ENCODE results near the gene RSPO4.
"Not testable (repeated sequence)": the region's sequence is repeated elsewhere in the genome, so short reads cannot be mapped to it uniquely, and the experiment has no call there.

RSPO4 gene

DNA sequence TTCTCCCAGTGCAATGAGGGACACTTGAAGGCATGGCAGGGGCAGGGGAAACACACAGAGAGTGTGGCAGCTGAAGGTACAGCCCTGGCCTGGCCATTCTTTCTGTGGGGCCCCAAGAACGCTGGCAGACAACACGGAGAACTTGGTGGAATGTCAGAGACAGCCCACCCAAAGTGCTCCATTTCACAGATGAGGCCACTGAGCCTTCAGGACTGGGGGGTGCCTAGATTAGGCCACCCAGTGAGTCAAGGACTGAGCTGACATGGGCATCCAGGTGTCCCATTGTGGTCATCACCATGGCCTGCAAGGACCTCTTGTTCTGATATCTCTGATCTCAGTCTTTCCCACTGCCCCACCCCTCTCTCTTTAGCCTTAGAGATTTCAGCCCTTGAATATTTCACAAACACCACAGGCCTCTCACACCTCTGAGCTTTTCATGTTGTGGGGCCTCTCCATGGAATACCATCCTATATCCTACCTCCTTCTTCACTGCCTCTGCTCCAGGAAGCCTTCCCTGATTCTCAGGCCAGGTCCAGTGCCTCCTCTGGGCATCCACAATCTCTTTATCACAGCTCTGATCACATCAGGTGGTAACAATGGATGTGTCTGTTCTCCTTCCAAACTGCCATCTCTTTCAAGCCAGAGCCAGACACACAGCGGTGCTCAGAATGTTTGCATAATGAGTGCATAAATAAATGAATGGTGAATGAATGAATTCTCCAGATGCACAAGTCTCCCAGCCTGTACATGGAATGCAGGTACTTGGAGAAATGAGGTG is 2.0 kb upstream of the RSPO4 start:
- DNase-seq (ENCODE audit: low spot score), result no peak

DNA sequence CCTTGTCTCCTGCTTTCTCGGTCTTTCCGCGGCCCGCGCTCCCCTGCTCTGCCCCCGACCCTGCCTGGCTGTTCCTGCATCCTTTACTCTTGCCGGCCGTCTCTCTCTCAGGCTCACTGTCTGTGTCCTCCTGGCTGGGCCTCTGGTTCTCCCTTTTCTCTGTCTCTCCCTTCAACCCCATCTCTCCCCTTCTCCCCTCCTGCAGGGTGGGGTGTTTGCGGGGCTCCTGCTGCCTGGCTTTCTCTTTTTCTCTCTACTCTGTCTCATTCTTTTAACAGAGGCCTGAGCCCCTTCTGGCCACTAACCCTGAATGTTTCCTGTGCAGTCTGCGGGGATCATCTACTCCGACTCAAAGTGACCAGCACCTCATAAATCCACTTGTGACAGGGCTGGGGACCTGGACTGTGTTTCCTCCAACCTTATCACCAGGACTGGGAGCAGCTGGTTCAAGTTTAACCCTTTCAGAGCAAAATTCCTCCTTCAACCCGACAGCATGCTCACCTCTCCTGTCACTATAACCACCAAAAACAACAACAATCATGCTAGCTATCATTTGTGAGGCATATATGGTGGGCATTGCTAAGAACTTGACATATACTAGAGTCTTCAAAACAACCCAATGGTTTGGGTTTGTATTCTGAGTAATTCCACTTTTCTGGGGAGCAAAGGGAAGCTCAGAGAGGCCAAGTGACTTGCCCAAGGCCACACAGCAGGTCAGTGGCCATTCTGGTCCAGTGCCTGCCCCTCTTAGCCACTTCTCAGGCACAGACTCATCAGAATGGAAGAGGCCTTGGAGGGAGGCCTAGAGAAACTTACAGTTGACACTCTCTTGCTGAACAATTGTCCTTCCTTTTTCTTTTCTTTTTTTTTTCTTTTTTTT is 811 bp upstream of the RSPO4 start:
- no peak for DNase-seq (ENCODE audit: low spot score)

DNA sequence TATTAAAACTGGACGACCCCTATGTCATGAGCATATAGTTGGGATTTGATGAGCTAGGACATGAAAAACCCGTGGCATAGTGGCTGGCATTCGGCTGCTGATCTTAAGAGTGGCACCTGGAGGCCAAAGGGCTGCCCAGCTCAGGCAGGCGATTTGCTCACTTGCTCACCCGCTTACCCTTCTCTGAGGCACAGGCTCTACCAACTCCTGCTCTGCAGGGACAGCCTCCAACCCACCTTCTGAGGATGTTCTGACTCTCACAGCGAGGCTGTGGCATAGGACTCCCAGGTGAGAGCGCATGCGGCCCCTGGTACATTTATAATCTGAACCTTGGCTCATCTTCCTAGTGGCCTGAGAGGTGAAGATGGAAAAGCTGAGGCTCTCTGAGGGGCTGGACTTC is 995 bp downstream of the RSPO4 start:
- no peak for DNase-seq (ENCODE audit: low spot score)

DNA sequence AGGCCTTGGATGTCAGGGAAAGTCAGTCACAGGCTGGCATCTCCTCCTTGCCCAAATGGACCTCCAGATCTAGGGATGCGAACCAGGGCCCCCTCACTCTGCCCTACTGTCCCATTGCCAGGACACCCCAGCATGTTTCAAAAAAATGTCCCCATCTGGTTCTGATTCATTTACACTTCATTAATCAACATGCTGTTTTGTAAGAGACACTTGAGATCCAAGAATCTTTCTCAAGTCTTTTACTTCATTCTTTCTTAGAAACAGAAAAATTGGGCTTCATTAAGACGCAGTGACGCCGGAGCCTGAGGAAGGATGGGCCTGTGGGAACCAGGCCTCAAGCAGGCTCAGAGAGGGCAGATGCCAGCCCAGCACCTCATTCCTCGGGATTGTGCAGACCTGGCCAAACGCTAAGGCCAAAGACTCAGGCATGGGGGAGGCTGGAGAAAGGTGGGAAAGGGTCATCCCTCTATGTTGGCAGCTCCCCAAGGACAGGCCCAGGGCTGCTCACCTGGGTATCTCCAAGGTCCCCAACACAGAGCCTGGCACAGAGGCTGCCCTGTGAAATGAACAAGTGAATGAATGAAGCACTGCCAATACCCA is 3.8 kb downstream of the RSPO4 start:
- no peak for DNase-seq (ENCODE audit: low spot score)

DNA sequence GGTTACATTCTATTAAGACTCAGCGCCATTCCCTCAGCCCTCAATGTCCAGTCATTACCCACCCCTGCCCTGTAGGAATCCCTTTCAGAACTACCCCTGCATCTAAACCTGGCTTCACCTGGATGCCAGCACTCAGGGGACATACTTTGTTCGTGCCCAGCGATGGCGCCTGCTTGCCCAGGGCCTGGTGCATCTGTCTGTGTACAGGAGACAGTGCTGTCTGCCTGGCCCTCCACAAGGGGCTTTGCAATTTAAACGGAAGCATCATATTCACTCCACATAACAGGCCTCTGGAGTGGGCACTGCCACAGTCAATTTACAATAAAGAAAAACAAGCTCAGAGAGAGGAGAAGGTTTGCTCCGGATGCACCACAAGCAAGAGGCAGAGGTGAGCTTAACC is 4.6 kb downstream of the RSPO4 start:
- DNase-seq (ENCODE audit: low spot score), result no peak

DNA sequence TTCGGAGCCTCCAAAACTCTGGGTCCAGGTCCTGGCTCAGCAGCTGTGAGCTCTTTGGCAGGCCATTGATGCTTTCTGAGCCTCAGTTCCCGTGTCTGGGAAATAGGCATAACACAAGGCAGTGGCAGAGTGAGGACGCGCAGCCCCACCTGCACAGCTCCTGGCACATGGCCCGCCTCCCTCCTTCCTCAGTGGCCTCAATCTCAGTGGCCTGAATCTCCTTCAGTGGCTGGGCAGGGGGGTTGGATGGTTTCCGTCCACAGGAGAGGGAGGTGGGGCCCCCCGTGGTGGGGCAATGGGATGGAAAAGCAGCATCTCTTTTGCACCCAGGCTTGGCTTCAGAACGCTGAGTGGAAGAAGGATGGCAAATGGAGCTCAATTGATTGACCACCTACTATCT is 5.1 kb downstream of the RSPO4 start:
- no peak for DNase-seq (ENCODE audit: low spot score)

DNA sequence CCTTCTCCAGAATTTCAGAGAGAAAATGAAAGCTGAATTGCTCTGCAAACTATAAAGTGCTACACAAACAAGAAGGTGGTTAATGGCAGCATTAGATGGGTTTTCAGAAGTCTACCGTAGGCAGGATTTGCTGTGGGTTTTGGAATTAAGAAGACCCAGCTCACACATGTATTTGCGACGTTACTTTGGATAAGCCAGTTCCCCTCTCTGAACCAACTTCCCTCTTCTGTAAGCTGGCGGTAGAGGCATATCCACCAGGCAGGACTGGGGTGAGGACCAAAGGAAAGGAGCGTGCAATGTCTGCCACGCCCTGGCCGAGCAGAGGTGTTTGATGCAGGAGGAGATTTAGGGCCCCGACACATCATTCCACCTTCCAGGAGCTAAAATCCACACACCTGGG is 6.9 kb downstream of the RSPO4 start:
- DNase-seq (ENCODE audit: low spot score), result no peak

DNA sequence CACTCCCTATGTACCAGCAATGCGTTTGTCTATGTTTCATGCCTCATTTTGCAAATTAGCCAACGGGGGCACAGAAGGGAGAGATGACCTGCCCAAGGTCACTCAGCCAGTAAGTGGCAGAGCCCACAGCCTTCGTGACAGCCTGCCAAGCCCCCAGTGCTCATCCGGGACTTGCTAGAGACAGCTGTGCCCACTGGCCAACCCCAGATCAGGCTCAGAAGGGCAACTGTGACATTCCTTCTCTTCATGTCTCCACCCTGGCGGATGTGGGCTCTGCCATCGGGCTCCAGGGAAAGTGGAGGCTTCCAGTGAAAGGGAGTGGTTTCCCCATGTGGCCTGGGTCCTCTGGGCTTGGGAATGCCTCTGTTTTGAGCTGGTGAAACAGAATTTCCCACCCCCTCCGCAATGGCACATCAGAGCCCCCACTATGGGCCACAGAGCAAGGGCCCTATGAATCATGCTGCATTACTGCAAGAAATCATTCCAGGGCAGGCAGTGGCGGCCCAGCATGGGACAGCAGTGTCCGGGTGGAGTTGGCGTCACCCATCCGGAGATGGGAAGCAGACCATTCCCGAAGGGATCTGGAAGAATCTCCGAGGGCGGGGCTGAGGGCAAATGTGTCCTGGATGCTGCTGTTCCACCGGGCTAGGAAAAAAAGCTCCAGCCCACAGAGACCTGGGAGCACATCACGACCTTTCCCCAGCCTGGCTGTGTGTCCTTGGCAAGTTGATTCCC is 9.1 kb downstream of the RSPO4 start:
- no peak for DNase-seq (ENCODE audit: low spot score)

DNA sequence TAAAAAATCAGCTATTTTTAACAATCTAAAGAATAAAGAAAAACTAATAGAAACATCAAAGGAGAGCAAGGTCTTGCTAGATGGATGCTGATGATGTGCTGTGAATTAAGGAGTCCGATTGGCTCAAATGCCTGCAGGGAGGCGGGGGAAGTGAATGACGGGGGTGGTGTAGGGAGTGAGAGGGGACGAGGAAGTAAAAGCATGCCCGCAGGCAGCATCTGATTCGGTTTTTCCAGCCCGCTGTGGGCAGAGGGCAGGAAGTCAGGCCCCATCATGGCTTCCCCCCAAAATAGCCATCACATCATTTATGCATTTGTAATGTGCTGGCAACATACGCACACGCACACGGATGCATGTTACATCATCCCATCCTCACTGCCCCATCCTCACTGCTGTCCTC is 10.3 kb downstream of the RSPO4 start:
- DNase-seq (ENCODE audit: low spot score), result no peak

DNA sequence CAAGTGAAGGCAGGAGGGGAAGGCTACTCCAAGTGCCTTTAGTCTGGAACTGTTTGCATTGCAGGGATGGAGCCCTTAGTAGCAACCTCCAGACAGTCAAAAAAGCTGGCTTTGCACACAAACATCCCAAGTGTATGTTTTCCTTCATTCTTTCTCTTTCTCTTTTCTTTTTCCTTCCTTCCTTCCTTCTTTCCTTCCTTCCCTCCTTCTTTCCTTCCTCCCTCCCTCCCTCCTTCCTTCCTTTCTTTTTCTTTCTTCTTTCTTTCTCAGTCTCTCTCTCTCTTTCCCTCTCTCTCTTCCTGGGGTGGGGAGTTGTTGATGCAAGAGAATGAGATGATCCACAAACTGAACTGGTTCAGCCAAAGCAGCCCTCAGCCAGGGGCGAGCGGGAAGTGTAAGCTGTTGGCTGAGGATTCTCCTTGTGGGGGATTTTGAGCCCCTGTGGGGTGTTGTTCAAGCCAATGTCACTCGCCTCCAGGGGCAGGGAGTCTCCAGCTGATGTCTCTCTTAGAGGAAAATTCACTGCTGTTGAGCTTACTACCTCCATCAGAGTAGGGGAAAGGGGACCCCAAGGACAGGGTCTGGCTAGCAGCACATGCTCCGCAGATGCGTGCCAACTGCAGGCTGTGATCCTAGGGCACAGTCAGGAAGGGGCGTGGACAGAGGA is 11.7 kb downstream of the RSPO4 start:
- no peak for DNase-seq (ENCODE audit: low spot score)

DNA sequence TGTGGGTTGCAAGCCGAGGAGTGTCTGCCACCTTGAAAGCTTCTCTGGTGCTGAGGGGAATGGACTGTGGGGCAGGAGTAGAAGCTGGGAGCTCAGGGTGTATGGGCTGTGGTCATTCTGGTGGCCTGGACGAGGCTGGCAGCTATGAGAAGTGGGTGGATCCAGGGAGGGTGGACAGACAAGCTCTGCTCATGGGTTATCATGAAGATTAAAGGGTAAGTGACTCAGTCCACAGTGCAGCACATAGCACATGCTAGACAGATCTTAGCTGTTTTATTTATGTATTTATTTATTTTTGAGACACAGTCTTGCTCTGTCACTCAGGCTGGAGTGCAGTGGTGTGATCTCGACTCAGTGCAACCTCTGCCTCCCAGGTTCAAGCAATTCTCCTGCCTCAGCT is 13.8 kb downstream of the RSPO4 start:
- no peak for DNase-seq (ENCODE audit: low spot score)

DNA sequence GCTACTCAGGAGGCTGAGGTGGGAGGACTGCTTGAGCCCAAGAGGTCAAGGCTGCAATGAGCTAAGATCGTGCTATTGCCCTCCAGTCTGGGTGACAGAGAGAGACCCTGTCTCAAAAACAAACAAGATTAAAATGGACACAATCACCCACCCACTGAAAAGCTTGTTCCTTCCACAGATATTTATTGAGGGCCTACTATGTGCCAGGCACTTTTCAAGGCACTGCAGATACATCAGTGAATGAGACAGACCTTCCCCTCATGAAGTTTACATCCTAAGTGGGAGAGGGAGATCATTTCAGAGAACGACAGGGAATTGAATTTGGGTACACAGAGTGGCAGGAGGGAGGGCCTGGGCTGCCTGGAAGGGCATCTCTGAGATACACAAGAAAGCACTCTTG is 14.4 kb downstream of the RSPO4 start:
- no peak for DNase-seq (ENCODE audit: low spot score)

DNA sequence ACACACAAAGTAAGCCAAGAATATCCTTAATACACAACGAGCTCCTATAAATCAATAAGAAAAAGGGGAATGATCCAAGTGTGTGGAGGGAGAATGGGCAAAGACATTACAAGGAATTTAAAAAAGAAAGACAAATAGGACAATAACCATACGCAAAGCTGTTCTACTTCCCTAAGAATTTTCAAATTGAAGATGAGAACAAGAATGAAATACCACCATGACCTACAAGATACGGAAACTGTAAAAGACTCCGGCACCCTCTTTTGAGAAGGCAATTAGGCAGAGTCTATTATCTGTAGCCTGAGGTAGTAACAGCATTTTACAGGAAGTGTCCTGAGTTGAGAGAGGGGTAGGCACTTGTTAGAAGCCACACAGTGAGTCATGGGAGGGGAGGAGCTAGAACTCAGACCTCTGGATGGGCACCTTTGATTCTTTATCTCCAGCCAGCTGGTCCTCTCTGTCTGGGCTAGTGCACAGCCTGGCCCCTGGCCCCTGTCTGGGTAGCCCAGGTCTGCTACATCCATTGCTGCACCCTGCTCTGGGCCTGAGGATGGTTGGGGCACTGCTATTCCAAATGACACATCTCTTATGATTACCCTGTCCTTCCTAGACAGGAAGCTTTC is 15.3 kb downstream of the RSPO4 start:
- no peak for DNase-seq (ENCODE audit: low spot score)

DNA sequence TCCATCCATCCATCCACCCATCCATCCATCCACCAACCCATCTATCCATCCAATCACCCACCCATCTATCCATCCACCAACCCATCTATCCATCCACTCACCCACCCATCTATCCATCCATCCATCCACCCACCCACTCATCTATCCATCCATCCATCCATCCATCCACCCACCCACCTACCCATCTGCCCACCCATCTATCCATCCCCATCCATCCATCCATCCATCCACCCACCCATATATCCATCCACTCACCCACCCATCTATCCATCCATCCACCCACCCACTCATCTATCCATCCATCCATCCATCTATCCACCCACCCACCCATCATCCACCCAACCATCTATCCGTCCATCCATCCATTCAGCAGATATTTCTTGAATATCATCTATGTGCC is 17.1 kb downstream of the RSPO4 start:
- DNase-seq (ENCODE audit: low spot score), result not testable (repeated sequence)

DNA sequence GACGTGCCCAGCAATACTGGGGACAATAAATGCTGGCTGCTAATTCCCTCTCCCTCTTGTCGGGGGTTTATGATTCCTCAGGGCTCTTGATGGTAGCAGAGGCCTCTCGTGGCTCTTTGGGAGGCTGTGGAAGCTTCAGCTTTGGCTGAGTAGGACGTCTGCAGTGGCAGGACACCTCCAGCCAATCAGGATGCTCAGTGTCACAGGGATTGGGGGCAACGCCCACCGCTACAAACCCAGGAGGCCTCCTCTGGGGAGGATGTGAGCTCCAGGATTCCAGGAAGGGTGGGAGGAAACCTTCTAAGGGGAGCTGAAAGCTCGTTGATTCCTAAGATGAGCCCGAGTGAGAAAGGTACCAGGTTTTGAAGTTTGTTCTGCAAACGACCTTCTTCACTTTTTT is 19.4 kb downstream of the RSPO4 start:
- DNase-seq (ENCODE audit: low spot score), result no peak

DNA sequence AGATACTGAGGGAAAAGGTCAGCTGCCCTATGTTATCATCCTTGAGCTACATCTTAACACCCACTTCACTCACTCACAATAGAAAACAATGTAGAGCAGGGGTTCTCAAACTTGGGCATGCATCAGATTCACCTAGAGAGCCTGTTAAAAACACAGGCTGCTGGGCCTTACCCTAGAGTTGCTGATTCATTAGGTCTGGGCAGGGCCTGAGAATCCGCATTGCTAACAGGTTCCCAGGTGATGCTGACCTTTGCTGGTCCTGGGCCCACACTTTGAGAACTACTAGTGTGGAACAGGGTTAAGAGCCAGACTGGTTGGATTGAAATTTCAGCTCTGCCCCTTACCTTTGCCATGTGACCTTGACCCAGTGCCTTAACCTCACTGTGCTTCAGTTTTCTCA is 25.1 kb downstream of the RSPO4 start:
- no peak for DNase-seq (ENCODE audit: low spot score)

DNA sequence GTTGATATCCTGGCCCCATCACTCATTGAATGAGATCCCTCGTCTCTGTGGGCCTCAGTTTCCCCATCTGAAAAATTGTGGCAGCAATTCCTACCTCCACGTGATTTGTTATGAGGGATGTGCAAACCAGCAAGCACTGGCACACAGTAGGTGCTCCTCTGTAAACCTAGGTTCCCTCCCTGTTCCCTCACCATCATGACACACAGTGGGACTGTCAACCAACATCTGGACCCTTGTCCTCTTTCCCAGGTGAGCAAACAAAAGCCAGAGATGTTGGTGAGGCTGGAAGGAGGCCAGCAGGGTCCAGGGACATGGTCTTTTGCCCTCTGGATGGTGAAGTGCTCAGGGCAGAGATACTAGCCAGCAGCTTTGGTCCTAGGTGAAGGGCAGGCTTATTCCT is 26.1 kb downstream of the RSPO4 start:
- no peak for DNase-seq (ENCODE audit: low spot score)

DNA sequence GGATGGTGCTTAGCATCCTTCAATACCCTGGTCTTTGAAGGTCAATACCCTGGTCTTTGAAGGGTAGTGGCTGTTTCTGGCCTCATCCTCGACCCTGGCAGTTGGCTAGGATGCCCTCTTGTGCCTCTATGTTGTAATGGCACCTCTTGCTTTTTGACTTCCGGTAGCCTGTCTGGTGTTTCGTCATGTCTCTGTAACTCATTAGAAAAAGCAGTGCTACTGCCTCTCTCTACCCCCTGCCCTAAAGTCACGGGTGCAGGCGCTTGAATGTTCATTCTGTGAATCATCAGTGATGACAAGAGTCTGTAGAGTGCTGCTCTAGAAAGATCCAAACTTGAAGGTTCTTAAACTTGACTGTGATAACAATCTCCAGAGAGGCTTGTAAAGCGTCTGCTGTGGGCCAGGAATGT is 28.3 kb downstream of the RSPO4 start:
- no peak for DNase-seq (ENCODE audit: low spot score)

DNA sequence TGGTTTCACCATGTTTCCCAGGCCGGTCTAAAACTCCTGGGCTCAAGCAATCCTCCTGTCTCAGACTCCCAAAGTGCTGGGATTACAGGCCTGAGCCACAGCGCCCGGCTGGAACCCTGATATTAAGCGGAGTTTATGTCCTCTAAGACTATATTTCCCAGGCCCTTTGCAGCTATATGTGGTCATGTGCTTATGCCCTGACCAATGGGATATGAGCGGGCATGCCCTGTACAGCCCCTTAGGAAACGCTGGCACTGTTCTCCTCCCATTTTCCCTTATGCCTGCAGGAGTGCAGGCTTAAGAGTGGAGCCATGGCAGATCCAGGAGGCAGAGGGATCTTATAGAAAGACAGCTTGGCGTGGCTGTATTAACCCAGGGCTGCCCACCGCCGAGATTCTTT is 29.9 kb downstream of the RSPO4 start:
- DNase-seq (ENCODE audit: low spot score), result no peak

DNA sequence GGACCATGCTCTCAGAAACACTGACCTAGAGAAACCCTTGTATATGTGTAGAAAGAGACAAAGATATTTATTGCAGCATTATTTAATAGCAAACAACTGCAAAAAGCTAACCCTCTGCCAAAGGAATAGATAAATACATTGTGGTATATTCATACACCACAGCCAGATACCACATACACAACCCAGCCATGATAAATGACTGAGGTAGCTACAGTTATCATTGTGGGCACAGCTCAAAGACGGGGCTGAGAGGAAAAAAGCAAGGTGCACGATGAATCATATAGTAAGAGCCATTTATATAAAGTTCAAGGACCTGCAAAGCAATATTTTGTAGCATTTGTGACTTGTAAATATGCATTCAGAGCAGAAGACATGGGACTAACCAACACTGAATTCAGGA is 30.8 kb downstream of the RSPO4 start:
- no peak for DNase-seq (ENCODE audit: low spot score)

DNA sequence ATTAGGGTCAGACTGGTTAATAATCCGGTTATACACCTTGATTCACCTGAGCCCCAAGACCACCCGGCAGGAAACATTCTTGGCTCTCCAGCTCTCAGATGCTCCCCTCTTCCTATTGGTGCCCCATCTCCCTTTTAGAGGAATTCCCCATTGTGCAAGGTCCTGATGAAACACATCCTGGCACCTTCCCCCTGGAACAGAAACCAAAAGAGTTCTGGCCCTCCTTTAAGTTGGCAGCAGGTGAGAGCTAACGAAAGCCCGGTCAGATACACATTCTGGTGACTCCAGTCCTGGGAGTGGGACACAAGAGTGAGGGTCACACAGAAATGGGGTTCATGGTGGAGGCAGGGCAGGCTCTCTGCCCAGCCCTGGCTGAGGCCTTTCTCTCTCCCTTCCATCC is 32.2 kb downstream of the RSPO4 start:
- DNase-seq (ENCODE audit: low spot score), result no peak
